NCI-H1417 treated with DMSO at 0.1 percent for 48 hours (cell line): ENCODE measurements around the gene PLEK.
"Not testable (repeated sequence)": the region's sequence is repeated elsewhere in the genome, so short reads cannot be mapped to it uniquely, and the experiment has no call there.

Source experiments
- DNase-seq: peaks from one replicate; lab custom pipeline; 2025; lab: John Stamatoyannopoulos, UW

The PLEK gene

GRCh38 chr2:68356599-68357239 is 8.4 kb upstream of the PLEK start:
- DNase-seq = no peak

- peak; percentile 5 for DNase-seq
These were observed 7.3 kb upstream of the PLEK start for GRCh38 chr2:68357605-68358337.

DNA sequence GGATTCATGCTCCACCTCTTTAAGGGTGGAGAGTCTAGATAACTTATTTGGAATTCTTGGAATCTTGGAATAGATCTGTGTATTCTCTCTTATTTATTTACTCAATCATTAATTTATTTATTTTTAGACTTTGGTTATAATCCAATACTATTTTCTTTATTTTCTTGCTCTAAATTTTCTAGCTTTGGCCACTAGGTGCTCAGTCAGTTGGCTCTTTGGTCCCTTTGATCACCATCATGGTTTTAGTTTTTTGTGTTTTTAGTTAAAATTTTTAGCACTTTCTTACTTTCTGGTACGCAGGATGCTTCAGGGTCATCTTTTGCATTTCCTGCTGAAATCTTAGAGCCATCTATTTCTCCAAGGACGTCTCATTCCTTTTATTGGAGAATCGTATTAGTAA is 5.2 kb upstream of the PLEK start:
- no peak for DNase-seq

- peak; percentile 64 for DNase-seq
These were observed 3.0 kb upstream of the PLEK start for GRCh38 chr2:68362069-68362468.

GRCh38 chr2:68362749-68363148 is 2.3 kb upstream of the PLEK start:
- DNase-seq = no peak

- no peak for DNase-seq
These were observed 1.4 kb upstream of the PLEK start for GRCh38 chr2:68363721-68364120.

- no peak for DNase-seq
These were observed 1.0 kb downstream of the PLEK start for GRCh38 chr2:68366083-68366560.

- DNase-seq = no peak
These were observed 3.0 kb downstream of the PLEK start for GRCh38 chr2:68367953-68368653.

GRCh38 chr2:68368654-68369336 is 3.7 kb downstream of the PLEK start:
- no peak for DNase-seq

- no peak for DNase-seq
These were observed 4.3 kb downstream of the PLEK start for GRCh38 chr2:68369337-68369734.

GRCh38 chr2:68371138-68371537 is 6.1 kb downstream of the PLEK start:
- no peak for DNase-seq

- DNase-seq = no peak
These were observed 6.5 kb downstream of the PLEK start for GRCh38 chr2:68371581-68371980.

DNA sequence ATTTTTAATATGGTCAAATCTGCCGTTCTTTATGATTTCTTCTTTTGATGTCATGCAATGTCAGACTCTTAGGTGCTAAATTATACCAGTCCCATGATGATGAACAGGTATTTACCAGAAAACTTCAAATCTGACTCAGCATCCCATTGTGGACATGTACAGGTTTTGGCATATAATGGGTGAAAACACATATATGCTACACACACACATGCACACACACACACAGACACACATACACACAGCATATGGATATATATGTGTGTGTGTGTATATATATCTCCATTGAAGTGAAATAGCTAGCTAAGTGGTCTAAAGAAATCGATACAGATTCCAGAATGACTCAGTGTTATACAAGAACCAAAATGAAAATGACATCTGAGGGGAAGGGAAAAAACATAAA is 7.4 kb downstream of the PLEK start:
- DNase-seq = no peak

DNA sequence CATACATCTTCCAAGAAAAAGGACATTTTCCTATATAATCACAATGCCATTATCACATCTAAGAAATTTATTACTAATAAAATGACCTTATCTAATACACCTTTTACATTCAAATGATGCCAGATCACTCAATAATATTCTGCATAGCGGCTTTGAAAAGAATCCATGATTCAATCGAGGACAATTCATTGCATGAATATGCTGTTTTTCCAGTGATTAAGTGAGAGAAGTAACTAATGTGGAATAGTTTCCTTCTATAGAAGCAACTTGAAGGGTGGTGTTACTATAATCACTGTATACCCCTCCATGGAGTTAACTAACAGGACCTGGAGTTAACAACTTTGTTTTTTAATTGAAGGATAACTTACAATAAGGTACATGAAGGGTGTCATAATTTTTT is 9.1 kb downstream of the PLEK start:
- DNase-seq = no peak

GRCh38 chr2:68375582-68375981 is 10.5 kb downstream of the PLEK start:
- no peak for DNase-seq

DNA sequence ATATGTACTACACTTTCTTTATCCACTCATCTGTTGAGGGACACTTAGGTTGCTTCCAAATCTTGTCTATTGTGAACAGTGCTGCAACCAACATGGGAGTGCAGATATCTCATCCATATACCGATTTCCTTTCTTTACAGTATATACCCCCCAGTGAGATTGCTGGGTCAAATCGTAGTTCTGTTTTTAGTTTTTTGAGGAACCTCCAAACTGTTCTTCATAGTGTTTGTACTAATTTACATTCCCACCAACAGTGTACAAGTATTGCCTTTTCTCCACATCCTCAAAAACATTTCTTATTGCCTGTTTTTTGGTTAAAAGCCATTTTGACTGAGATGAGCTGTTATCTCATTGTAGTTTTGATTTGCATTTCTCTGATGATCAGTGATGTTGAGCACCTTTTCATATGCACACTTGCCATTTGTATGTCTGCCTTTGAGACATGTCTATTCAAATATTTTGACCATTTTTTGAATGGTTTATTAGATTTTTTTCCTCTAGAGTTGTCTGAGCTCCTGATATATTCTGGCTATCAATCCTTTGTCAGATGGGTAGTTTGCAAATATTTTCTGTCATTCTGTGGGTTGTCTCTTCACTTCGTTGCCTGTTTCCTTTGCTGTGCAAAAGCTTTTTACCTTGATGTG is 12.2 kb downstream of the PLEK start:
- no peak for DNase-seq

DNA sequence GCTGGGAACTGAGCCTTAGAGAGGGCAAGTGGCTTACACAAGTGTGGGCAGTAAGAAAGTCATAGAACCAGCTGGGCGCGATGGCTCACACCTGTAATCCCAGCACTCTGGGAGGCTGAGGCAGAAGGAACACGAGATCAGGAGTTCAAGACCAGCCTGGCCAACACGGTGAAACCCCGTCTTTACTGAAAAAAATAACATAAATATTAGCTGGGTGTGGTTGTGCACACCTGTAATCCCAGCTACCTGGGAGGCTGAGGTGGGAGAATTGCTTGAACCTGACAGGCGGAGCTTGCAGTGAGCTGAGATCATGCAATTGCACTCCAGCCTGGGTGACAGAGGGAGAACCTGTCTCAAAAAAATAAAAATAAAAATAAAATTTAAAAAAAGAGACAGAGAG is 13.7 kb downstream of the PLEK start:
- not testable (repeated sequence) for DNase-seq

DNA sequence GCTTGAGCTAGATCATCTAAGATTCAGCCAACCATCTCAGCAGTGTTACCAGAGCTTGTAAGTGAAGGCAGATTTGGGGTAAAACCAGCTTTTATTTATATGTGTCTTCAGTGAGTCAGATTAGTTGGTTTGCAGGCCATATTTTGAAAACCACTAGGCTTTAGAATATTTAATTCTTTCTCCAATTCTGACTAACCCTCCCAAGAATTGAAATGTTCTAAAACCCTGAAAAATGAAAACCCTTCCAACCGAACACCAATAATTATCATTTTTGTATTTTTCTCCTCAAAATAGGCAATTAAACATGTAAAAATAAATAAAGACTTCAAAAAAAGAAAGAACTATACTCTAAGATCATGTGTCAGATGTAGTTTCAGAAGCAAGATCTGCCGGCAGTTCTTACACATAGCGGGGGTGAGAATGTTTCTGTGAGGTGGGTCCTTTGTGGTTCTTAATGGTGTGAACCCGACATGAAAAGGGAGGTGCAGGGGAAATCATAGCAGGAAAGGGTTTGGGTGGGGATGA is 14.2 kb downstream of the PLEK start:
- DNase-seq = no peak

- no peak for DNase-seq
These were observed 18.7 kb downstream of the PLEK start for GRCh38 chr2:68383778-68384177.

- no peak for DNase-seq
These were observed 19.5 kb downstream of the PLEK start for GRCh38 chr2:68384485-68385107.

- DNase-seq = no peak
These were observed 20.3 kb downstream of the PLEK start for GRCh38 chr2:68385220-68385906.
